ENCODE measurements around the gene IMP3. TPM values are rescaled to one million over a fixed set of nuclear protein-coding genes. Genes with fewer than 3 reads are reported as not detected.
A peak's percentile ranks its signal among the peaks of the same experiment; 100 is the strongest.

IMP3 gene
- total and polyA plus RNA-seq, 9 of the 15 experiments (the other 6 are each of a cell fraction or from before 2014, with no cell fraction given), result 14.5 to 160 (median 74.4) TPM

DNA sequence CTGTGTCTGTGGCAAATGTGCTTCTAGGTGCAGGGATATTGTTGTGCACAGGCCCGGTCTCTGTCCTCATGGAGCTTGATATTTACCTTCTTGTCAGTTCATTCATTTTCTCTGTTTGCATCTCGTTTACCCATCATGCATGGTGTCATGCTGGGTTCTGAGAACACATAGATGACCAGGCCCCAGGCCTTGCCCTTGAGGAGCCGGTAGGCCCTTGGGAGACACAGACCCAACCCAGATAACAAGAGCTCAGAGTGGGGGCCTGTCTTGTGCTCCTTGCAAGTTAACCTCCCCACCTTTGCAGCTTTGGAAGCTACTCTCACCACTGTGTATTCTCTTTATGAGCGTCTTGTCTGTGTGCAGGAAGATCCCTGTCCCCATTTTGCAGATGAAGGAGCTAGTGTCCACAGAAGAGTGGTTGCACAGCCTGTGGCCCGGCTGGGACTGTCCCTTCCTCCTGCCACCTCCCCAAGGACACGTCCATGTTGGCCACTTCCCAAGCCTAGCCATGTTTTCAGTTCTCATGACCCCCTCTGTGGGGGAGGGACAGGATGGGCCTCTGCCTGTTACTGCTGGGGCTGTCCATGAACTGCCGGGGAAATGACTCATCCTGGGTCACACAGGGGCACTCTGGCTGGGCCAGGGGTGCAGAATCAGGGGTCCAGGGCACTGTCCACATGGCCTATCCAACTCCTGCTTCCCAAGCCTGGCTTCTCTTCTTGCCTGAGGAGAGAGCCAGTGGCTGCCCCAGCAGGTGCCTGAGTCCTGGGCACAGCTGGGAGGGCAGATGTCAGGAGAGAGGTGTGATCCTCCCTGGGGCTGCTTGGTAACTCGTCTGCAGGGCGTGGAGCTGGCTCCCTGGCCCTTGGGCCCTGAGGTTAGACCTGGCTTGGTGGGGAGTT is 11.1 kb upstream of the IMP3 start (continued):
- TF ChIP-seq, protein P1, sequence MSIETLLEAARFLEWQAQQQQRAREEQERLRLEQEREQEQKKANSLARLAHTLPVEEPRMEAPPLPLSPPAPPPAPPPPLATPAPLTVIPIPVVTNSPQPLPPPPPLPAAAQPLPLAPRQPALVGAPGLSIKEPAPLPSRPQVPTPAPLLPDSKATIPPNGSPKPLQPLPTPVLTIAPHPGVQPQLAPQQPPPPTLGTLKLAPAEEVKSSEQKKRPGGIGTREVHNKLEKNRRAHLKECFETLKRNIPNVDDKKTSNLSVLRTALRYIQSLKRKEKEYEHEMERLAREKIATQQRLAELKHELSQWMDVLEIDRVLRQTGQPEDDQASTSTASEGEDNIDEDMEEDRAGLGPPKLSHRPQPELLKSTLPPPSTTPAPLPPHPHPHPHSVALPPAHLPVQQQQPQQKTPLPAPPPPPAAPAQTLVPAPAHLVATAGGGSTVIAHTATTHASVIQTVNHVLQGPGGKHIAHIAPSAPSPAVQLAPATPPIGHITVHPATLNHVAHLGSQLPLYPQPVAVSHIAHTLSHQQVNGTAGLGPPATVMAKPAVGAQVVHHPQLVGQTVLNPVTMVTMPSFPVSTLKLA (conservative IDR thresholded peaks at IDR 0.05), result peak; percentile 61 to 76
- TF ChIP-seq, protein P2, sequence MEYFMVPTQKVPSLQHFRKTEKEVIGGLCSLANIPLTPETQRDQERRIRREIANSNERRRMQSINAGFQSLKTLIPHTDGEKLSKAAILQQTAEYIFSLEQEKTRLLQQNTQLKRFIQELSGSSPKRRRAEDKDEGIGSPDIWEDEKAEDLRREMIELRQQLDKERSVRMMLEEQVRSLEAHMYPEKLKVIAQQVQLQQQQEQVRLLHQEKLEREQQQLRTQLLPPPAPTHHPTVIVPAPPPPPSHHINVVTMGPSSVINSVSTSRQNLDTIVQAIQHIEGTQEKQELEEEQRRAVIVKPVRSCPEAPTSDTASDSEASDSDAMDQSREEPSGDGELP (CRISPR knock-in tag; IDR thresholded peaks at IDR 0.05; ENCODE audit: borderline replicate concordance), result peak; percentile 83
- peak; percentile 63 for TF ChIP-seq FOS (IDR thresholded peaks at IDR 0.05; ENCODE audit: extremely low read depth, insufficient read length)
- TF ChIP-seq KLF6 (CRISPR knock-in tag; IDR thresholded peaks at IDR 0.05; ENCODE audit: borderline replicate concordance), result peak; percentile 4; the same call in 1 of the 2 replicates
- TF ChIP-seq HIVEP1 (CRISPR knock-in tag; IDR thresholded peaks at IDR 0.05), result 0 out of 2 replicates have a peak, but pooled peaks have one; percentile 17
- peak; percentile 70 for TF ChIP-seq MYC (IDR thresholded peaks at IDR 0.05; ENCODE audit: low read depth, low read length)
- TF ChIP-seq MYC (CRISPR knock-in tag; IDR thresholded peaks at IDR 0.05; ENCODE audit: borderline replicate concordance, low read depth), result no peak
- TF ChIP-seq ZNF830 (CRISPR knock-in tag; IDR thresholded peaks at IDR 0.05), result no peak
- TF ChIP-seq EWSR1 (IDR thresholded peaks at IDR 0.05; ENCODE audit: borderline replicate concordance, low read depth, partially characterized antibody), result no peak
- peak; percentile 82 for TF ChIP-seq EP400 (IDR thresholded peaks at IDR 0.05)
- TF ChIP-seq NEUROD1 (IDR thresholded peaks at IDR 0.05; ENCODE audit: borderline replicate concordance, low read depth, low read length, partially characterized antibody), result peak; percentile 81
- peak; percentile 96 for TF ChIP-seq JUN (IDR thresholded peaks at IDR 0.05; ENCODE audit: borderline replicate concordance, low read depth, low read length)
- TF ChIP-seq JUN (CRISPR knock-in tag; IDR thresholded peaks at IDR 0.05; ENCODE audit: borderline replicate concordance), result no peak
- TF ChIP-seq, protein P3, sequence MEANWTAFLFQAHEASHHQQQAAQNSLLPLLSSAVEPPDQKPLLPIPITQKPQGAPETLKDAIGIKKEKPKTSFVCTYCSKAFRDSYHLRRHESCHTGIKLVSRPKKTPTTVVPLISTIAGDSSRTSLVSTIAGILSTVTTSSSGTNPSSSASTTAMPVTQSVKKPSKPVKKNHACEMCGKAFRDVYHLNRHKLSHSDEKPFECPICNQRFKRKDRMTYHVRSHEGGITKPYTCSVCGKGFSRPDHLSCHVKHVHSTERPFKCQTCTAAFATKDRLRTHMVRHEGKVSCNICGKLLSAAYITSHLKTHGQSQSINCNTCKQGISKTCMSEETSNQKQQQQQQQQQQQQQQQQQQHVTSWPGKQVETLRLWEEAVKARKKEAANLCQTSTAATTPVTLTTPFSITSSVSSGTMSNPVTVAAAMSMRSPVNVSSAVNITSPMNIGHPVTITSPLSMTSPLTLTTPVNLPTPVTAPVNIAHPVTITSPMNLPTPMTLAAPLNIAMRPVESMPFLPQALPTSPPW (CRISPR knock-in tag; IDR thresholded peaks at IDR 0.05), result peak; percentile 68
- peak; percentile 22 to 32; a peak in 2 of 4 replicates for TF ChIP-seq NRF1 (conservative IDR thresholded peaks at IDR 0.05 in 1 of 2, IDR thresholded peaks at IDR 0.05 in 1 of 2)
- TF ChIP-seq KDM1A (IDR thresholded peaks at IDR 0.05), result peak; percentile 22 to 69; a peak in 2 of 4 replicates
- TF ChIP-seq, protein P4, sequence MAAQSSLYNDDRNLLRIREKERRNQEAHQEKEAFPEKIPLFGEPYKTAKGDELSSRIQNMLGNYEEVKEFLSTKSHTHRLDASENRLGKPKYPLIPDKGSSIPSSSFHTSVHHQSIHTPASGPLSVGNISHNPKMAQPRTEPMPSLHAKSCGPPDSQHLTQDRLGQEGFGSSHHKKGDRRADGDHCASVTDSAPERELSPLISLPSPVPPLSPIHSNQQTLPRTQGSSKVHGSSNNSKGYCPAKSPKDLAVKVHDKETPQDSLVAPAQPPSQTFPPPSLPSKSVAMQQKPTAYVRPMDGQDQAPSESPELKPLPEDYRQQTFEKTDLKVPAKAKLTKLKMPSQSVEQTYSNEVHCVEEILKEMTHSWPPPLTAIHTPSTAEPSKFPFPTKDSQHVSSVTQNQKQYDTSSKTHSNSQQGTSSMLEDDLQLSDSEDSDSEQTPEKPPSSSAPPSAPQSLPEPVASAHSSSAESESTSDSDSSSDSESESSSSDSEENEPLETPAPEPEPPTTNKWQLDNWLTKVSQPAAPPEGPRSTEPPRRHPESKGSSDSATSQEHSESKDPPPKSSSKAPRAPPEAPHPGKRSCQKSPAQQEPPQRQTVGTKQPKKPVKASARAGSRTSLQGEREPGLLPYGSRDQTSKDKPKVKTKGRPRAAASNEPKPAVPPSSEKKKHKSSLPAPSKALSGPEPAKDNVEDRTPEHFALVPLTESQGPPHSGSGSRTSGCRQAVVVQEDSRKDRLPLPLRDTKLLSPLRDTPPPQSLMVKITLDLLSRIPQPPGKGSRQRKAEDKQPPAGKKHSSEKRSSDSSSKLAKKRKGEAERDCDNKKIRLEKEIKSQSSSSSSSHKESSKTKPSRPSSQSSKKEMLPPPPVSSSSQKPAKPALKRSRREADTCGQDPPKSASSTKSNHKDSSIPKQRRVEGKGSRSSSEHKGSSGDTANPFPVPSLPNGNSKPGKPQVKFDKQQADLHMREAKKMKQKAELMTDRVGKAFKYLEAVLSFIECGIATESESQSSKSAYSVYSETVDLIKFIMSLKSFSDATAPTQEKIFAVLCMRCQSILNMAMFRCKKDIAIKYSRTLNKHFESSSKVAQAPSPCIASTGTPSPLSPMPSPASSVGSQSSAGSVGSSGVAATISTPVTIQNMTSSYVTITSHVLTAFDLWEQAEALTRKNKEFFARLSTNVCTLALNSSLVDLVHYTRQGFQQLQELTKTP (IDR thresholded peaks at IDR 0.05; ENCODE audit: low read depth in 1 of 2, partially characterized antibody in 2 of 2), result peak in 1 of 2 experiments; percentile 47
- TF ChIP-seq ZFX (CRISPR knock-in tag; IDR thresholded peaks at IDR 0.05), result peak; percentile 40
